NCI-H1417 treated with DMSO at 0.1 percent for 48 hours (cell line): ENCODE measurements around the gene C12orf57.

ENCODE experiments used
- DNase-seq: peaks from one replicate; lab custom pipeline; 2025; lab: John Stamatoyannopoulos, UW

The C12orf57 gene

GRCh38 chr12:6917491-6918231 lies 26.2 kb upstream of the C12orf57 start:
- DNase-seq: no peak

- DNase-seq: no peak
Observed at GRCh38 chr12:6919588-6919987, 24.2 kb upstream of the C12orf57 start.

GRCh38 chr12:6921539-6921938 lies 22.3 kb upstream of the C12orf57 start:
- no peak for DNase-seq

- DNase-seq: no peak
Observed at GRCh38 chr12:6921996-6922946, 21.6 kb upstream of the C12orf57 start.

GRCh38 chr12:6923003-6923732 lies 20.7 kb upstream of the C12orf57 start:
- no peak for DNase-seq

GRCh38 chr12:6923851-6924250 lies 20.0 kb upstream of the C12orf57 start:
- DNase-seq: no peak

GRCh38 chr12:6925239-6925539 lies 18.6 kb upstream of the C12orf57 start:
- DNase-seq: no peak

- DNase-seq: no peak
Observed at GRCh38 chr12:6925540-6926279, 18.1 kb upstream of the C12orf57 start.

GRCh38 chr12:6927379-6928021 lies 16.3 kb upstream of the C12orf57 start, which contains the start of gene ATN1:
Gene ATN1 (plus strand): TSS chr12:6927959. CDS start chr12:6934002, 6,043 bp downstream.
- peak; percentile 46 for DNase-seq

GRCh38 chr12:6928022-6928702 lies 15.7 kb upstream of the C12orf57 start:
- no peak for DNase-seq

- DNase-seq: no peak
Observed at GRCh38 chr12:6928703-6929407, 15.0 kb upstream of the C12orf57 start.

- DNase-seq: no peak
Observed at GRCh38 chr12:6929466-6930452, 14.1 kb upstream of the C12orf57 start.

GRCh38 chr12:6932766-6933165 lies 11.1 kb upstream of the C12orf57 start:
- DNase-seq: no peak

GRCh38 chr12:6934110-6934509 lies 9.7 kb upstream of the C12orf57 start:
- DNase-seq: no peak

- no peak for DNase-seq
Observed at GRCh38 chr12:6935371-6936193, 8.2 kb upstream of the C12orf57 start.

GRCh38 chr12:6936194-6936635 lies 7.6 kb upstream of the C12orf57 start:
- no peak for DNase-seq

- DNase-seq: no peak
Observed at GRCh38 chr12:6936636-6937480, 7.0 kb upstream of the C12orf57 start.
